ENCODE data around the gene LEFTY2. TPM values are rescaled to one million over a fixed set of nuclear protein-coding genes. Genes with fewer than 3 reads are reported as not detected.

The LEFTY2 gene
- polyA plus RNA-seq, 1 donor from 2014 or later = not detected

- H3K36me3 ChIP-seq (ENCODE audit: insufficient read depth, low read length) = no peaks in the 10 kb centered on the region
- no peaks in the 10 kb centered on the region for H3K79me2 ChIP-seq (replicated peaks; ENCODE audit: insufficient read depth, low read length)
- H3K9me3 ChIP-seq (ENCODE audit: low read length) = no peaks in the 10 kb centered on the region
- no peaks in the 10 kb centered on the region for H3K9me2 ChIP-seq (ENCODE audit: insufficient read depth, low read length)
- no peak overlapping the region for H3K27ac ChIP-seq (ENCODE audit: low read length)
- no peaks in the 10 kb centered on the region for H3K27me3 ChIP-seq (ENCODE audit: insufficient read depth, low read depth, low read length)
- no peak overlapping the region for H3K4me3 ChIP-seq (ENCODE audit: low read length)
- no peak overlapping the region for H3K9ac ChIP-seq (ENCODE audit: low read length)
- H4K20me1 ChIP-seq (ENCODE audit: insufficient read depth) = no peaks in the 10 kb centered on the region
- H3K4me2 ChIP-seq (ENCODE audit: low read length) = no peak overlapping the region
- H3F3A ChIP-seq (ENCODE audit: insufficient read depth, low read length, poor library complexity, severe bottlenecking) = no peaks in the 10 kb centered on the region
- no peak overlapping the region for H2AFZ ChIP-seq (ENCODE audit: low read depth, low read length)
- TF ChIP-seq EZH2 (IDR thresholded peaks at IDR 0.05; ENCODE audit: borderline replicate concordance, insufficient read depth, low read length, poor library complexity, severe bottlenecking) (no peak), EP300 (conservative IDR thresholded peaks at IDR 0.05; ENCODE audit: poor library complexity, severe bottlenecking) (no peak), MXI1 (conservative IDR thresholded peaks at IDR 0.05; ENCODE audit: poor library complexity, severe bottlenecking) (no peak), POLR2AphosphoS5 (IDR thresholded peaks at IDR 0.05) (no peak)
Measured at GRCh38 chr1:225945564-225945963, 4.5 kb upstream of the LEFTY2 start.

GRCh38 chr1:225944951-225945350, 3.9 kb upstream of the LEFTY2 start:
- Histone ChIP-seq H3K36me3 (ENCODE audit: insufficient read depth, low read length) (no peaks in the 10 kb centered on the region), H3K9me3 (ENCODE audit: low read length) (no peaks in the 10 kb centered on the region), H3K79me2 (replicated peaks; ENCODE audit: insufficient read depth, low read length) (no peaks in the 10 kb centered on the region), H3K27me3 (ENCODE audit: insufficient read depth, low read depth, low read length) (no peaks in the 10 kb centered on the region), H4K20me1 (ENCODE audit: insufficient read depth) (no peaks in the 10 kb centered on the region), H3K4me2 (ENCODE audit: low read length) (no peak overlapping the region), H3F3A (ENCODE audit: insufficient read depth, low read length, poor library complexity, severe bottlenecking) (no peaks in the 10 kb centered on the region), H3K9me2 (ENCODE audit: insufficient read depth, low read length) (no peaks in the 10 kb centered on the region), H3K27ac (ENCODE audit: low read length) (no peak overlapping the region), H3K9ac (ENCODE audit: low read length) (no peak overlapping the region), H3K4me3 (ENCODE audit: low read length) (no peak overlapping the region), H2AFZ (ENCODE audit: low read depth, low read length) (no peak overlapping the region)
- TF ChIP-seq EZH2 (IDR thresholded peaks at IDR 0.05; ENCODE audit: borderline replicate concordance, insufficient read depth, low read length, poor library complexity, severe bottlenecking) (no peak), CTCF (IDR thresholded peaks at IDR 0.05; ENCODE audit: poor library complexity, severe bottlenecking) (no peak), SMC3 (conservative IDR thresholded peaks at IDR 0.05; ENCODE audit: poor library complexity) (no peak), POLR2AphosphoS5 (IDR thresholded peaks at IDR 0.05) (no peak), MXI1 (conservative IDR thresholded peaks at IDR 0.05; ENCODE audit: poor library complexity, severe bottlenecking) (no peak), RAD21 (conservative IDR thresholded peaks at IDR 0.05) (no peak)

GRCh38 chr1:225944387-225944786, 3.4 kb upstream of the LEFTY2 start:
- H3K36me3 ChIP-seq (ENCODE audit: insufficient read depth, low read length) = no peaks in the 10 kb centered on the region
- TF ChIP-seq CTCF (IDR thresholded peaks at IDR 0.05; ENCODE audit: poor library complexity, severe bottlenecking) = no peak
- H3K9me3 ChIP-seq (ENCODE audit: low read length) = no peaks in the 10 kb centered on the region
- H3K9ac ChIP-seq (ENCODE audit: low read length) = no peak overlapping the region
- no peaks in the 10 kb centered on the region for H3K27me3 ChIP-seq (ENCODE audit: insufficient read depth, low read depth, low read length)
- no peak overlapping the region for H2AFZ ChIP-seq (ENCODE audit: low read depth, low read length)
- H3K4me3 ChIP-seq (ENCODE audit: low read length) = no peak overlapping the region
- no peak overlapping the region for H3K27ac ChIP-seq (ENCODE audit: low read length)
- no peaks in the 10 kb centered on the region for H3F3A ChIP-seq (ENCODE audit: insufficient read depth, low read length, poor library complexity, severe bottlenecking)
- H3K79me2 ChIP-seq (replicated peaks; ENCODE audit: insufficient read depth, low read length) = no peaks in the 10 kb centered on the region
- H3K9me2 ChIP-seq (ENCODE audit: insufficient read depth, low read length) = no peaks in the 10 kb centered on the region
- no peak overlapping the region for H3K4me2 ChIP-seq (ENCODE audit: low read length)
- no peaks in the 10 kb centered on the region for H4K20me1 ChIP-seq (ENCODE audit: insufficient read depth)

All from neural cell (in vitro differentiated cells).